ENCODE data around the gene RPUSD1.

Gene RPUSD1

DNA sequence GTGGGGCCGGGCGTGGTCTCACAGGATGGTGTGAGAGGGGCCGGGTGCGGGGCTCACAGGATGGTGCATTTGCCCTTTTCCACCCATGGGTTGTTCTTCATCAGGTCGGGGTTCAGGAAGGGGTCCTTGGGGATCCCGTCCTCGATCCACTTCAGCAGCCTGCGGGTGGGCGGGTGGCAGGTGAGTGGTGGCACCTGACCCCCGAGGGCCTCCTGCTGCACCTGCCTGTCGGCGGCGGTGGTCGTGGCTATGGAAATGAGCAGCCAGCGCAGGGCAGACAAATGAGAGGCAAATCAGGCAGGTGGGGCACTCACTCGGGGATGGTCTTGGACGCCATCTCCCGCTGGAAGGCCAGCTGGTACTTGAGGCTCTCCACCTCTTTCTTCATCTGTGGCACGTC is 10.5 kb upstream of the RPUSD1 start:
- no peak for DNase-seq

DNA sequence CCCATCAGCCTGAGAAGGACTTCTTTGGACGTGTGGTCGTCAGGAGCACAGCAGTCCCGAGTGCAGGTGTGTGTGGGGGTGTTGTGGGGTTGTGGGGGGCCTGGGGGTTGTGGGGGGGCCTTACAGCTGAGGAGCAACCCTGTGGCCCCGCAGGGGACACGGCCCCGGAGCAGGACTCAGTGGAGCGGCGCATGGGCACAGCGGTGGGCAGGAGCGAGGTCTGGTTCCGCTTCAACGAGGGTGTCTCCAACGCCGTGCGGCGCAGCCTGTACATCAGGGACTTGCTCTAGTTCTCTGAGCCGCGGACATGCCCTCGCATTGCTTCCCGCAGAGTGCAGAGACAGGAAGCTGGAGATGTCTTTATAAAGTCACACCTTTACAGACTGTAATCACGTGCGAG is 9.5 kb upstream of the RPUSD1 start:
- DNase-seq: no peak

DNA sequence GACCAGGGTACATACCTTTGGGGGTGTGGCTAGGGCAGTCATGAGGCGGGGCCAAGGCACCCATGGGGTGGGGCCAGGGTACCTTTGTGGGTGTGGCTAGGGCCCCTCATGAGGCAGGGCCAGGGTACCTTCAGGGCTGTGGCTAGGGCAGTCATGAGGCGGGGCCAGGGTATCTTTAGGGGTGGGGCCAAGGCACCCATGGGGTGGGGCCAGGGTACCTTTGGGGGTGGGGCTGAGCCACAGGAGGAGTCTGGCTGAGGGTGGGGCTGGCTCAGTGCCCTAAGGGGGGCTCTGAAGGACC is 8.9 kb upstream of the RPUSD1 start:
- no peak for DNase-seq

DNA sequence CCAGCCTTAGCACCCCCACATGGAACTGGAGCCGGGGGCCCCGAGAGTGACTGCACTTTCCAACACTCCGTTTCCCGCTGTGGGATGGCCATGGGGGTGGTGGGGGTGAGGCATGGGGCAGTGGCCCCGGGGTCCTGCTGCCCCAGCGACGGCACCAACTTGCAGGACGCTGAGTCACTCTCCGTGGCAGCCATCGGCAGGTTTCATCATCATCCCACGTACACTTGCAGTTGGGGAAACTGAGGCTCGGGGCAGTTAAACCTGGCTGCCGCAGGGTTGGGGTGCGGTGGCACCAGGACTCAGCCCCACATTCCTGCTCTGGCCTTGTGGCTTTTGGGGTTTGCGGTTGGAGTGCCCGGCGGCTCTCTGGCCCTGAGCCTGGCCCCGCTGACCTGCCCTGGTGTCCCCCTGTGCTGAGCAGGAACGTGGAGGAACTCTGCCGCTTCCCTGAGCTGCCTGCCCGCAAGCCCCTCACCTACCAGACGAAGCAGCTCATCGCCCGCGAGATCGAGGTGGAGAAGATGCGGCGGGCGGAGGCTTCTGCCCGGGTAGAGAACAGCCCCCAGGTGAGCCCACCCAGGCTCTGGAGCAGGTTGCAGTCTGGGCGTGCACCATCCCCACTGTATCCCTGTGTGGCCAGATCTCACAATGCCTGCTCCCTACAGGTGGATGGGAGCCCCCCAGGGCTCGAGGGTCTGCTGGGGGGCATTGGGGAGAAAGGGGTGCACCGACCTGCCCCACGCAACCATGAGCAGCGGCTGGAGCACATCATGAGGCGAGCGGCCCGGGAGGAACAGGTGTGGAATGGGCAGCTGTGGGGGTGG is 8.3 kb upstream of the RPUSD1 start:
- DNase-seq: no peak

DNA sequence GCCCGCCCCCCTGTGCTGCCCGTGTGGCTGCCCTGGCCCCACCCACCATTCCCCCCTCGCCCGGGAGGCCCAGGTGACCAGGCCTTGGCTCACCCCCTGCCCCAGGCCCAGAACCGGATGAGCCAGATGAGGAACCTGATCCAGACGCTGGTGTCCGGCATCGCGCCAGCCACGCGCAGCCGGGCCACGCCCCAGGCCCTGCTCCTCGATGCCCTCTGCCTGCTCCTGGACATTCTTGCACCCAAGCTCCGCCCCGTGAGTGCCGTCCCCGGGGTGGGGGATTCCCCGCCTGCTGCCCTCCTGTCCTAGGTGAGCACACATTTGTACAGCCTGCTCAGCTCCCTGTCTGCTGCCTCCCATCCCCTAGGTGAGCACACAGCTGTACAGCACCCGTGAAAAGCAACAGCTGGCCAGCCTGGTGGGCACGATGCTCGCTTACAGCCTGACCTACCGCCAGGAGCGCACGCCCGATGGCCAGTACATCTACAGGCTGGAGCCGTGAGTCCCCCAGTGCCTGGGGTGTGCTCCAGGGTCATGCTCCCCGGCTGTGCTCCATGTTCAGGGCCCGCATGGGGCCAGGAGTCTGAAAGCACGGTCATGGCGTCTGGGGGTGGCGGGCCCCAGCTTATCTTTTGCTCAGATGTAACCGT is 7.5 kb upstream of the RPUSD1 start:
- no peak for DNase-seq

DNA sequence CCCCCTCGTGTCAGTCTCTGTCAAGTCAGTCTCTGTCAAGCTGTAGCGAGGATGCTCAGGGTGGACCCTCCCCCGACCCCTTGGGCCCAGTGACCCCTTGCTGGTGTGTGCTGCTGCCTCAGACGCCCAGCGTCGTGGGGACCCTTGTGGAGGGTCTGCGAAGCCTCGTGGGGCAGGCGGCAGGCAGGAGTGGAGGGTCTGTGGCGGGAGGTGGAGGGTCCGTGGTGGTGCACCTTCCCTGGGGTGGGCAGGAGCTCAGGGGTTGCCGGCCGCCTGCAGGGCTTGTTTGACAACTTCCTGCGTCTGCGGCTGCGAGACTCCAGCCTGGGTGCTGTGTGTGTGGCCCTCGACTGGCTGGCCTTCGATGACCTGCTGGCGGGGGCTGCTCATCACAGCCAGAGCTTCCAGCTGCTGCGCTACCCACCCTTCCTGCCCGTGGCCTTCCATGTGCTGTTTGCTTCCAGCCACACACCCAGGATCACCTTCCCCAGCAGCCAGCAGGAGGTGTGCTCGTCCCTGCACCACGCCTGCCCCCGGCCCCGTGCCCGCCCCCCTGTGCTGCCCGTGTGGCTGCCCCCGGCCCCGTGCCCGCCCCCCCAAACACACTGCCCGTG is 6.8 kb upstream of the RPUSD1 start:
- DNase-seq: no peak

DNA sequence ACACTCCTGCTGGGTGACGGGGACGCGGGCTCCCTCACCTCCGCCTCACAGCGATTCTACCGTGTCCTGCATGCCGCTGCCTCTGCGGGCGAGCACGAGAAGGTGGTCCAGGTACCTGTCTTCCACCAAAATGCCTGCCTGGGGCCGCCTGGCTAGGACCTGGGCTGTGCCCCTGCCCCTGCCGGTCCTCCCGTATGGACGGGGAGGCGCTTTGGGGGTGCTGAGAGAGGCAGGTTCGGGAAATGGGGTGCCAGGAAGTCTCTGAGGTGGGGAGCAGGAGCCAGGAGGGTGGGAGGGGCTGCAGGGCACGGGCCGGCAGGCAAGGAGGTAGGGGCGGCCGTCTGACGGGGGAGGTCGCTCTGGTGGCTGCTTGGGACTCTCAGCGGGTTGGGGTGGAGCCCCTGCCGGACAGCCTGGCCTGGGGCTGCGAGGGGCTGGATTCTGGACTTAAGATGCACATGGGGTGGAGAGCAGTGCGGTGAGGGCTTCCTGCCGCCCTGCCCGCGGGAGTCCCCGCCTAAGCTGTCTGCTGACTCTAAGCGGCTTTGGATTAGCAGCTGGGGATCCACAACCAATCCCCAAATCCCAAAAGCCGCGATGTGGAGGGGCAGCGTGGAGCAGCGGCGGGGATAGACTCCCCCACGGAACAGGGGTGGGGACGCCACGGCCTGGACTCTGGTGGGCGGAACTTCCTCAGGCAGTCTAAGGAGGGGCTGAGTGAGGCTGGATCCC is 6.1 kb upstream of the RPUSD1 start:
- no peak for DNase-seq

DNA sequence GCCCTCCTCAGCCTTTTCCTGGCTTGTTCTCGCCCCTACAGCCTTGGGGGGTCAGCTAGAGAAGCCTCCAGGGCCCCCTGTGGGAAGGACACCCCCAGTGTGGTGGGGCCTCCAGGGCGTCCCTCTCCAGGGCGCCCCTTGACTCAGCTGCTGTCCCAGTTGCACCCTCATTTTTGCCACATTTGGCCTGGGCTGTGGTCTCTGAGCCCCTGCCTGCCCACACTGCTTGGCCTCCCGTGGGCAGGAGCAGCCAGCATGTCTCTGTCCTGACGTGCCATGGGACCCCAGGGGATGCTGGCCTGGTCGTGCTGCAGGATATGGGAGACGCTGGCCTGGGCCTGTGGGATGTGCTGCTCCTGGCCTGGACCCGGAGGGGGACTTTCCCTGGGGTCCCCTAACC is 5.2 kb upstream of the RPUSD1 start:
- DNase-seq: no peak

DNA sequence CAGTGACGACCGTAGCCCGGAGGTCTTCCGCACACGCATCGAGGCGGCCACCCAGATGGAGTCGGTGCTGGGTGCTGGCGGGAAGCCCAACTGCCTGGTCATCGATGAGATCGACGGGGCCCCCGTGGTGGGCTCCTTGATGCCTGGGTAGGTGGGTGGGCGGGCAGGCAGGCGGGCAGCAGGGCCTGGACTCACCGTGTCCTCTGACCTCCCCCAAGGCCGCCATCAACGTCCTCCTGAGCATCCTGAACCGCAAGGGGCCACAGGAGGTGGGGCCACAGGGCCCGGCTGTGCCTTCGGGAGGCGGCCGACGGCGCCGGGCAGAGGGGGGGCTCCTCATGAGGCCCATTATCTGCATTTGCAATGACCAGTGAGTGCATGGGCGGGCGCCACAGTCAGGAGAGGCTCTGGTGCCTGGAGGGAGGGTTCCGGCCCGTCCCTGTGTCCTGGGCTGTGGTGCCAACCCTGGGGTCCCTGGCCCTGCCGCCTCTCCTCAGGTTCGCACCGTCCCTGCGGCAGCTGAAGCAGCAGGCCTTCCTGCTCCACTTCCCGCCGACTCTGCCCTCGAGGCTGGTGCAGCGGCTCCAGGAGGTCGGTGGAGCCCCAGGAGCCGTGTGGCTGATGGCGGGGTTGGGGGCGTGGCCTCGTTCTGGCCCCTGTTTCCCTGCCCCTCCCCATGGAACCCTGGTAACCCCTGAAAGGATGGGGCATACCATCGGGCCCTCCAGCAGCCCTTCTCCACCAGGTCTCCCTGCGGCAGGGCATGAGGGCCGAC is 4.2 kb upstream of the RPUSD1 start:
- no peak for DNase-seq

DNA sequence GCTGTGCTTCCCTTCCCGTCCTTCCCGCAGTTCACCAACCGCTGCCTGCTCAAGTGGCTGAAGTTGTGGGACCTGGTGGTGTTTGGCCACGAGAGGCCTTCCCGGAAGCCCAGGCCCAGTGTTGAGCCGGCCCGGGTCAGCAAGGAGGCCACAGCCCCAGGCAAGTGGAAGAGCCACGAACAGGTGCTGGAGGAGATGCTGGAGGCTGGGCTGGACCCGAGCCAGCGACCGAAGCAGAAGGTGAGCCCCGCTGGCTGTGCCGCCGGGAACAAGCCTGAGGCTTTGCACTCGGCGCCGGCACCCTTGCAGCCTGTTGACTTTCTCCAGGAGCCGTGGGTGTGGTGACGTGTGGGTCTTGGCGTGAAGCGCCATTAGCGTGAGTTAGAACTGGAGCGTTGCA is 3.0 kb upstream of the RPUSD1 start:
- no peak for DNase-seq

DNA sequence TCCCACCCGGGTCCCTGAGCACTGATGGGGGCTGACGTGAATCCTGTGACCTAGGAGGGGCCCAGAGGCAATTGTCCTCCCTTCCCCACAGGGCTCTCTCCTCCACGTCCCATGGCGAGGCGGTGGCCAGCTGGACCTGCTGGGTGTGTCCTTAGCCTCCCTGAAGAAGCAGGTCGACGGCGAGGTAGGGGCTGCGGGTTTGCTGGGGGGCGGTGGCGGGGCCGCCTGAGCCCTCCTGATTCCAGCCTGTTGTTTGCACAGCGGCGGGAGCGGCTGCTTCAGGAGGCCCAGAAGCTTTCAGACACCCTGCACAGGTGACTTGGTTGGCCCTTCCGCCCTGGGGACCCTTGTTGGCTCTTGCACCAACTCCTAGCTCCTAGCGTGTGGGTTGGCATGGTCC is 1.9 kb upstream of the RPUSD1 start:
- no peak for DNase-seq

DNA sequence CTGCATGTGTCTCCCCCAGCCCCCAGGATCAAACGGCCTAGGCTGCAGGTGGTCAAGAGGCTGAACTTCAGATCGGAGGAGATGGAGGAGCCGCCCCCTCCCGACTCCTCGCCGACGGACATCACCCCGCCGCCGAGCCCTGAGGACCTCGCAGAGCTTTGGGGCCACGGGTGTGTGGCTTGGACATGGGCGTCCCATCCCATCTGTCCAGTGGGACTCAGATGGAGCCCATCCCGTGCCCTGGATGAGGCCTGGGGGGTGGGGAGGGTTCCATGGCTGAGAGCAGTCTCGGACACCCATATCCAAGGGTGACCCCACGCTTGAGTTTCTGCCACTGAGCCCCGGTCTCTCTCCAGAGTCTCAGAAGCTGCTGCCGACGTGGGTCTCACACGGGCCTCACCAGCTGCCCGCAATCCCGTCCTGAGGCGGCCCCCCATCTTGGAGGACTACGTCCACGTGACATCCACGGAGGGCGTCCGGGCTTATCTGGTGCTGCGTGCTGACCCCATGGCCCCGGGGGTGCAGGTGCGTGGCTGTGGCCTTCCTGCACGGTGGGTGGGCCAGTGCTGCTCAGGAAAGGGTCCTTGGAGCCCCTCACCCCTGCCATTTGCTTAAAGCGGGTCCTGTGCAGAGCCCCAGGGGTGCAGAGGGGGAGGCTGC is 1.1 kb upstream of the RPUSD1 start:
- DNase-seq: no peak

DNA sequence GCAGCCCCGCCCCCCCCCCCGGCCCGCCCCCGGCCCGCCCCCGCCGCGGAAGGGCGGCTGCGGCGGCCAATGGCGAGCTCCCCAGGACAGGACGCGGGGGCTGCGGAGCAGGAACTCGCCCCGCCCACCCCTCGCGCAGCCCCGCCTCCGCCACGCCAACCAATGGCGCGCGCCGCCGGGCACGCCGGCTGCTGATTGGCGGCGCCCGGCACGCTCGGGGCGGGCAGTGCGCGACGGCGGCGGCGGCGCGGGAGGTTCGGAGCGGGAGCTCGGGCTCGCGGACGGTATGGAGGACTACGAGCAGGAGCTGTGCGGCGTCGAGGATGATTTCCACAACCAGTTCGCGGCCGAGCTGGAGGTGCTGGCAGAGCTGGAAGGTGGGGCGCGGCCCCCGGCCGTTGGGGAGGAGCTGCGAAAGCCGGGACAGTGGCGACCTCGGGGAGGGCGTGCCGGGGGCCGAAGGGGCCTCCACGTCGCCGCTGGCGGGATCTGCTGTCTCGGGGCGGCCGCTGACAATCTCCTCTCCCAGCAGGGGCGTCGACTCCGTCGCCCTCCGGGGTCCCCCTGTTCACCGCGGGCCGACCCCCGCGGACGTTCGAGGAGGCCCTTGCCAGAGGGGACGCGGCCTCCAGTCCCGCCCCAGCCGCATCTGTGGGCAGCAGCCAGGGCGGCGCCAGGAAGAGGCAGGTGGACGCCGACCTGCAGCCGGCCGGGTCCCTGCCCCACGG is 382 bp upstream of the RPUSD1 start, which contains the start of gene CHTF18:
Gene CHTF18, plus strand, starts transcription at position 222 of the 728 bp plus-strand sequence. Its CDS starts 65 bp downstream, at position 287.
- peak; percentile 90 to 91 for DNase-seq

DNA sequence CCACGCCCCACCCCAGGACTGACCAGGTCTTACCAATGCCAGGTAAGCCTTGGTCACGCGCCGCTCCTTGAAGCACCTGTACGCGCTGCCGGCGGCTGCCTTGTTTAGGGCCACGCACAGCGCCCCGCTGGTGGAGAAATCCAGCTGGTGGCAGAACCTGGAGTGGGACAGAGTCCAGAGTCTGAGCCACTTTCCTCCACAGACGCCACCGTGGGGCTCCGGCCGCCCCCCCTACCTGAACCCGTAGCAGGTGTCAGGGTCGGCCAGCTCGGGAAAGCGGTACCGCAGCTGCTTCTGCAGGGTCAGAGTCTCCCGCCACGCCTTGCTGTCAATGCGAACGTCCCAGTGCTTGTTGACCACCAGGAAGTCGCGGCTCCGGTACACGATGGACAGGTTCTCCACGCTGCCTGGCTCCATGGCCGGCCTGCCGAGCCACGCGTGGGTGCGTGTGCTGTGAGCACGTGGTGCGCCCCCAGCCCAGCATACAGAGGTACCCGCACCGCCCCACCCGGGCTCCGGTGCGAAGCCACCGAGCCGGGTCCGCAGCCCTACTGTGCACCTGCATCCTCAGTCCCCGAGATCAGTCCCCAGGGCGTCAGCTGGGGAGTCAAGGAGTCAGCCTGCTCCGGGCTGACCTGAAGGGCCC is 737 bp downstream of the RPUSD1 start:
- no peak for DNase-seq

DNA sequence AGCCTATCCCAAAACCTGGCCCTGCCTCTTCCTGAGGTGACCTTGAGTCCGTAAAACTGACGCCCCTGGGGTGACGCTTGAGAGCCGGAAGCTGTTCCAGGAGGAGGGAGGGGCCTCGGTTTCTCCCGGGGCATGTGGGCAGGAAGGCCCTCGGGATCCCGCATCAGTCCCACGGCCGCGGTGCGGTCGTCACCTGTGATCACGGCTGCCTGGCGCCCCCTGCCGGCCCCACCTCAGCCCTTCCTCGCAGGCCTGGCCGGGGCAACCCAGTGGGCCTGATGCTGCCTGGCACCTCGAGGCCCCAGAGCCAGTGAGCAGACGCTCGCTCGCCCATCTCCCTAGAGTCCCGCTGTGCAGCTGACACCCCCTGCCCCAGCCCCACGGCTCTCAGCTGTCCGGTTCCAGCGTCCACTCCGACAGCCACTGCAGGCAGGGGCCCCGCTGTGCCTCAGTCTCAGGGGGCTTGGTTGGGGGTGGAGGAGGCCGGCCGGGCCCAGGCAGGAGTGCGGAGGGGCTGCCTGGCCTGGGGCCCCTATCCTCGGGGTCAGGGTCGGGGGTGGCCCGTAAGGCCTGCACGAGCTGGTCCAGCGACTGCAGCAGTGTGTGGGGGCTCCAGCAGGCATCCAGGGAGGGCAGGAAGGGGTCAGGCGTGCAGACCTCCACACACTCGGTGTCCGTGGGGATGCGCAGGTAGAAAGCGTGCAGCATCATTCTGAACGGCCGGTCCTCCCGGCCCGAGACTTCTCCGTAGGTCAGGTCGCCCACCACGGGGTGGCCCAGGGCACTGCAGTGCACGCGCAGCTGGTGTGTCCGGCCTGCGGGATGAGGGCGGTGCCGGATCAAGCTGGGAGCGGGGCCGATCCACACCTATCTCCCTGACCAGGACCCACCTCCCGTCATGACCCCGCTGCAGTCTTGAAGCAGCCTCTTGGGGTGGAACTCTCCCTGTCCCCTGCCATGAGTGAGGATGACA is 2.3 kb downstream of the RPUSD1 start:
- DNase-seq: peak; percentile 73 to 79

DNA sequence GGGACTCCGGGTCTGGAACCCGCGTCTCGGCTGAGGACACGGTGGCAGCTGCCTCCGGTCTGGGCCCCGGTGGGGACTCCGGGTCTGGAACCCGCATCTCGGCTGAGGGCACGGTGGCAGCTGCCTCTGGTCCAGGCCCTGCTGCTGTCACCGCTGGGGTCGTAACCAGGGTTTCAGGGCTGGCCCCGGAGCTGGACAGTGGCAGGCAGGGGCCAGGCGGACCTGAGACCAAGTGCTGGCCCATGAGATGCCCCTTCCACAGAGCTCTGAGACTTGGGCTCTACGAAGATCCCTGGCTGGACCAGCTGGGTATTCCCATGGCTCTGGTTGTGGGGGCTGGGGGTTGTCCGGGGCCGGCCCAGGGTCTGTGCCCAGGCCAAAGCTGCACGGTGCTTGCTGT is 3.8 kb downstream of the RPUSD1 start:
- no peak for DNase-seq

DNA sequence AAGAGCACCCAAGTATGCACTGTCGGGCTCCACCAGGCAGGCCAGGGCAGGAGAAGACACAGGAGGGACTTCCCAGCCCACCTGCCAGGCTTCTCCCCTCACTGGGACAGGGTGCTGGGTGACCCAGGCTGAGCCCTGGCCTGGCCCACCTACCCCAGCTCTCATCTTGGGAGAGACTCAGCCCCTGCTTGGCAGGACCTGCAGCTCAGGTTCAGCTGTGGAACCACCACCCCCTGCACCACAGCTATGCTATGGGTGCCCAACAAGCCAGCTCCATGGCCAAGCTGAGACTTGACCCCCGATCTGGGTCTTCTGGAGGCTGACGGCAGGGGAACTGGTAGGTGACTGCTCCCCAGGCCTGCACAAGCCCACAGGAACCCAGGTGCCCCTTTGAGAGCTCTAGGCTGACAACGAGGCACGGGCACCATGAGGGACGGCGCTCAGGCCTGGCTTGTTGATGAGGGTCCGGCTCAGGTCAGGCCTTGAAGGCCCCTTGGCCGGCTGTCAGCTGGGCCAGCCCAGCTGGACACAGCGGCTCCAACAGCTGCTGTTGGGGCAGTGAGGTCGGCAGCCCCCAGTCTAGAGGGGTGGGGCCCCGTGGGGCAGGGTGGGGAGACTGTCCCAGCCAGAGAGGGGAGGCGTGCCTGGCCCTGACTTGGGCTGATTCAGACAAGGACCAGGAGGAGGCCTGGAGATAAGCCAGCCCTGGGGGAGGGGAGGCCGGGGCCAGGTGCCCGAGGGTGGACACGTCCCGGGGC is 4.6 kb downstream of the RPUSD1 start:
- no peak for DNase-seq

DNA sequence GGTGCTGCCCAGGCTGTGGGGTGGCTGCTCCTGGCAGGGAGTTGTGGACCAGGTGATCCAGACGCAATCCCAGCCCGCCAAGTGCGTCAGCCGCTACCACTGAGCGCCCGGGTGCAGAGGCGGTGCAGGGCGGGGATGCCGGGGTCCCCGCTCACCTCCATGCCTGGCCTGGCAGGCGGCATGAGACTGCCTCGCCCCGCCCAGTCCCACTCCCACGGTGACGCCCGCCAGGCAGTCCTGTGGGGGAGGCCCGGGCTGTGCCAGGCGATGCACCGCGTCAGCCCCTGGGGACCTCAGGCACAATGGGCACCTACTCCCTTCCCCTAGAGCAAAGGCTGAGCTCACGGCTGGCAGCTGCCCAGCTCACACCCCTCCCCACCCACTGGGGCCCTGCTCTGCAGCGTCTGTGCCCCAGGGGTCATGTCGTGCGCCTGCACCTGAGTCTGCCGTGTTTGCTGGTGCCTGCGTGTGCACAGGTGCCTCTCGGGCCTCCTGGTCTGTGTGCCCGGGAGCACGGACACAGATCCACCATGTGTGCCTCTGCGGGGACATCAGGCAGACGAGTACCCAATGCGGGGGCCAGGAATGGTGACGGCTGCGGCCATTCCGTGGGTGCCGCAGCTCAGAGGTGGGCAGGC is 5.3 kb downstream of the RPUSD1 start:
- no peak for DNase-seq

All from activated CD4-positive, alpha-beta T cell treated with anti-CD3 and anti-CD28 coated beads for 4 hours (primary cell).